Trophoblast cell (in vitro differentiated cells and primary cell): ENCODE data around the gene CHMP2B.

Experiments used
- DNase-seq, 2 donors: peaks; one replicate each; pipeline ENCODE4 v3.0.0-alpha.2; 2016
- H2AFZ ChIP-seq: 2 replicates; pipeline ENCODE4 v1.6.1; 2013; ENCODE audit warnings: low read length, moderate library complexity, mild to moderate bottlenecking; ENCODE audit not compliant: insufficient read depth, poor library complexity
- H2AK5ac ChIP-seq: 2 replicates; pipeline ENCODE4 v1.6.1; 2013; ENCODE audit warnings: mild to moderate bottlenecking, low read length
- H2BK120ac ChIP-seq: 2 replicates; pipeline ENCODE4 v1.6.1; 2013; ENCODE audit warnings: low read length, mild to moderate bottlenecking, moderate library complexity; ENCODE audit not compliant: insufficient read depth, poor library complexity
- H2BK12ac ChIP-seq: 2 replicates; pipeline ENCODE4 v1.6.1; 2013; ENCODE audit warnings: mild to moderate bottlenecking, low read length, moderate library complexity
- H2BK5ac ChIP-seq: 2 replicates; pipeline ENCODE4 v1.6.1; 2013; ENCODE audit warnings: low read length, low read depth, moderate library complexity, mild to moderate bottlenecking; ENCODE audit not compliant: poor library complexity
- H3K14ac ChIP-seq: 2 replicates; pipeline ENCODE4 v1.6.1; 2013; ENCODE audit warnings: mild to moderate bottlenecking, low read length
- H3K18ac ChIP-seq: 2 replicates; pipeline ENCODE4 v1.6.1; 2013; ENCODE audit warnings: mild to moderate bottlenecking, low read length
- H3K23ac ChIP-seq: 2 replicates; pipeline ENCODE4 v1.6.1; 2013; ENCODE audit warnings: low read length
- H3K27ac ChIP-seq: 2 replicates; pipeline ENCODE4 v1.5.1; 2013; ENCODE audit warnings: low read depth, mild to moderate bottlenecking, inconsistent platforms, low read length, moderate library complexity
- H3K27me3 ChIP-seq: 2 replicates; pipeline ENCODE4 v1.6.1; 2013; ENCODE audit warnings: inconsistent platforms, mild to moderate bottlenecking, low read length, moderate library complexity; ENCODE audit not compliant: insufficient read depth
- H3K36me3 ChIP-seq, 2 experiments: 1 replicate in 1 of 2; 2 replicates in 1 of 2; pipeline ENCODE4 v1.6.1; 2013; ENCODE audit warnings: low read length in 2 of 2, mild to moderate bottlenecking in 2 of 2, moderate library complexity in 1 of 2; ENCODE audit not compliant: insufficient read depth in 2 of 2, control insufficient read depth in 1 of 2
- H3K4ac ChIP-seq: 2 replicates; pipeline ENCODE4 v1.6.1; 2013; ENCODE audit warnings: low read depth, mild to moderate bottlenecking, low read length, moderate library complexity
- H3K4me1 ChIP-seq, 2 experiments: 1 replicate in 1 of 2; 2 replicates in 1 of 2; pipeline ENCODE4 v1.6.1; 2013; ENCODE audit warnings: low read length in 2 of 2, mild to moderate bottlenecking in 2 of 2, moderate library complexity in 1 of 2; ENCODE audit not compliant: insufficient read depth in 2 of 2, control insufficient read depth in 1 of 2
- H3K4me2 ChIP-seq: 2 replicates; pipeline ENCODE4 v1.6.1; 2013; ENCODE audit warnings: inconsistent platforms, mild to moderate bottlenecking, low read length, moderate library complexity
- H3K4me3 ChIP-seq: 2 replicates; pipeline ENCODE4 v1.5.1; 2013; ENCODE audit warnings: mild to moderate bottlenecking, low read depth, low read length, inconsistent platforms
- H3K79me1 ChIP-seq: one replicate; pipeline ENCODE4 v1.6.1; 2013; ENCODE audit warnings: low read length
- H3K79me2 ChIP-seq: 2 replicates; pipeline ENCODE4 v1.6.1; 2013; ENCODE audit warnings: low read length, mild to moderate bottlenecking; ENCODE audit not compliant: control insufficient read depth, insufficient read depth, poor library complexity
- H3K9ac ChIP-seq: 2 replicates; pipeline ENCODE4 v1.6.1; 2013; ENCODE audit warnings: mild to moderate bottlenecking, low read length
- H3K9me3 ChIP-seq: 2 replicates; pipeline ENCODE4 v1.6.1; 2013; ENCODE audit warnings: low read depth, mild to moderate bottlenecking, control low read depth, inconsistent platforms, low read length; ENCODE audit not compliant: insufficient read depth
- H4K12ac ChIP-seq: 2 replicates; pipeline ENCODE4 v1.6.1; 2013; ENCODE audit warnings: low read depth, mild to moderate bottlenecking, low read length, moderate library complexity
- H4K8ac ChIP-seq: 2 replicates; pipeline ENCODE4 v1.6.1; 2013; ENCODE audit warnings: low read depth, mild to moderate bottlenecking, low read length, moderate library complexity
- H4K91ac ChIP-seq: one replicate; pipeline ENCODE4 v1.6.1; 2013; ENCODE audit warnings: low read depth, mild to moderate bottlenecking, low read length, moderate library complexity
- WGBS: extraction: QIAGEN DNeasy Blood & Tissue Kit; methylation state at CpG from one replicate; pipeline ENCODE4 v1.1.7; 2013; ENCODE audit warnings: missing lambda C conversion rate; ENCODE audit not compliant: insufficient read length, insufficient coverage; ENCODE audit errors: extremely low coverage; 5-methylcytosine and 5-hydroxymethylcytosine counted together

CHMP2B gene

DNA sequence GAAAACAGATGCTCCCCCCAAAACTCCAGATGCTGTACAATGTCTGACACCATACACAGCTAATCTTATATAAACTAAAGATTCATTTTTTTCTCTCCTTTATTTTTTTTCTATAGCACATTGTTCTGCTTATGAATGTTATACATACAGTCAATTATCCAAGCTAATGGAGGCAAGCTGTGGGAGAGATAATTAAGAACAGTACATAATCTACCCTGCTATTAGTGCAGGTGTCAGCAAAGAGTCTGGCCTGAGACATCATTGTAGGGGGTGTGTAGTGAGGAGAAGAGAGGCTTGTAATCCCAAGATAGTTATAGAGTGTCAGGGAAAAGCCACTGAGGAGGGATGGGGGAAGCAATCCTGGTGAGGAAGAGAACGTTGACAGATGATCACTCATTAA, 25.4 kb upstream of the CHMP2B start:
- Histone ChIP-seq H3K4ac (no peak overlapping the region), H3K18ac (no peak overlapping the region), H3K4me3 (no peak overlapping the region), H2BK12ac (no peak overlapping the region), H2AK5ac (no peak overlapping the region), H3K27ac (no peak overlapping the region), H3K4me1 (no peaks in the 10 kb centered on the region), H3K14ac (no peak overlapping the region), H3K23ac (no peak overlapping the region), H3K79me2 (no peaks in the 10 kb centered on the region), H3K9me3 (no peaks in the 10 kb centered on the region), H3K27me3 (no peaks in the 10 kb centered on the region), H3K4me2 (no peak overlapping the region), H3K79me1 (no peaks in the 10 kb centered on the region), H4K91ac (no peak overlapping the region), H3K36me3 (no peaks in the 10 kb centered on the region), H2AFZ (no peak overlapping the region), H4K8ac (no peak overlapping the region), H2BK120ac (no peak overlapping the region), H3K9ac (no peak overlapping the region), H2BK5ac (no peak overlapping the region), H4K12ac (no peak overlapping the region)
- WGBS, result no CpG with 5 or more reads among the region's 1 CpG
- no peak for DNase-seq

DNA sequence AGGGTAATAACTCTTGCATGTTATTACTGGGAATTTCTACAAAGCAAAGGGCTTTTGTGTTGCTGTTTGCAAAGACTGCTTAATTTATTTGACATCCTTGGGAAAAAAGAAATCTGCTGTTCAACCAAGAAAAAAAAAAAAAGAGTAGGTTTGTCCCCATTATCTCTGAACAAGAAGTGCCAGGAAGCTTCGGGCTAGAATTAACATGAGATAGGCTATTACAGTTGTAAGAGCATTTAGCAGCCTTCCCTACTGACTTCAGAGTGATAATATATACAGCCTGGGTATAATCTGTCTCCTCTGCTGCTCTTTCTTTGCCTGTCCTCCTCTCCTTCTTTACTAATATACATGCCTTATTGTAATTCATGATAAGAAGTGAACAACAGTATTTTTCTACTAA, 23.3 kb upstream of the CHMP2B start:
- Histone ChIP-seq H2BK5ac (no peak overlapping the region), H2AK5ac (no peak overlapping the region), H3K23ac (no peak overlapping the region), H4K91ac (no peak overlapping the region), H3K79me2 (no peaks in the 10 kb centered on the region), H3K4me2 (no peak overlapping the region), H3K4ac (no peak overlapping the region), H2BK120ac (no peak overlapping the region), H3K27me3 (no peaks in the 10 kb centered on the region), H3K79me1 (no peaks in the 10 kb centered on the region), H3K9me3 (no peaks in the 10 kb centered on the region), H3K14ac (no peak overlapping the region), H3K18ac (no peak overlapping the region), H4K8ac (no peak overlapping the region), H4K12ac (no peak overlapping the region), H2AFZ (no peak overlapping the region), H2BK12ac (no peak overlapping the region), H3K4me1 (no peaks in the 10 kb centered on the region), H3K9ac (no peak overlapping the region), H3K4me3 (no peak overlapping the region), H3K36me3 (no peaks in the 10 kb centered on the region), H3K27ac (no peak overlapping the region)
- no peak for DNase-seq
- no CpG with 5 or more reads among the region's 1 CpG for WGBS

DNA sequence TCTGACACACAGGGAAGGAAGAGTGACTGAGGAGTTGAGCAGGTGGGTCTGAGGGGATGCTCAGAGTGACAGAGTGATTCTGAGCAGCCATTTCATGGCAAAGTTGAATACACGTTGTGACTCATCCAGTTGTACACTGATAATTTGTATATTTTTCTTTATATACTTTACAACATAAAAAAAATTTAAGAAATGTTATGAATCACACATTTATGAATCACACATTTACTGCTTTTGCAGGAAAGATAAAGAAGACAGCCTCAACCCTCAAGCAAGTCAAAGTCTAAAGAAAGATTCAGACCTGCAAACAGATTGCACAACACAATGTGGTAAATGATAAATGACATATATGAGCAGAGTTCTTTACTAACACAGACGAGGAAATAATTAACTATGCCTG, 21.0 kb upstream of the CHMP2B start:
- no peak overlapping the region for H4K8ac ChIP-seq
- no peak overlapping the region for H3K14ac ChIP-seq
- H3K36me3 ChIP-seq, result no peaks in the 10 kb centered on the region
- H4K91ac ChIP-seq, result no peak overlapping the region
- H4K12ac ChIP-seq, result no peak overlapping the region
- H3K23ac ChIP-seq, result no peak overlapping the region
- no peak overlapping the region for H3K9ac ChIP-seq
- H3K4me1 ChIP-seq, result no peaks in the 10 kb centered on the region
- H3K4me3 ChIP-seq, result no peak overlapping the region
- H2AFZ ChIP-seq, result no peak overlapping the region
- H3K9me3 ChIP-seq, result no peaks in the 10 kb centered on the region
- H3K18ac ChIP-seq, result no peak overlapping the region
- no peak overlapping the region for H3K27ac ChIP-seq
- H2BK12ac ChIP-seq, result no peak overlapping the region
- H3K4ac ChIP-seq, result no peak overlapping the region
- H3K27me3 ChIP-seq, result no peaks in the 10 kb centered on the region
- H3K4me2 ChIP-seq, result no peak overlapping the region
- no peak overlapping the region for H2BK5ac ChIP-seq
- no peak overlapping the region for H2AK5ac ChIP-seq
- no CpG with 5 or more reads among the region's 2 CpGs for WGBS
- DNase-seq, result peak in 1 of 2 donors; percentile 51
- H2BK120ac ChIP-seq, result no peak overlapping the region
- no peaks in the 10 kb centered on the region for H3K79me1 ChIP-seq
- no peaks in the 10 kb centered on the region for H3K79me2 ChIP-seq

DNA sequence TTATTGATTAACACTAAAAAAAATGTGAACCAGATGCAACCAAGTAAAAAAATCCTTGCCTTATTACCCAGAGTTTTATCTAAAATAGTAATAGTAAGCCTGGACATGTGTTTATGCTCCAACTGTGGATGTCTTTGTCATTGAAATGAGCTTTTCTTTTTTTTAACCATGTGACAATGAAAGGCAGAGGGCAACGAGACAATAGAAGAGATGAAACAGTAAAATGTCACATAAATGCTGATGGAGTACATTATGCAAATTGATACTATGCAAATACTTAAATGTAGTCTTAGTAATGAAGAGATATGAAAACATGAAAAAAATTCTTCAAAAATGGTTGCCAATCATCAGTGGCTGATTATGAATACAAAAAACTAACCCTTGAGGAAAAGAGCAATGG, 20.5 kb upstream of the CHMP2B start:
- Histone ChIP-seq H3K18ac (no peak overlapping the region), H3K4me1 (no peaks in the 10 kb centered on the region), H2AK5ac (no peak overlapping the region), H4K91ac (no peak overlapping the region), H2BK120ac (no peak overlapping the region), H3K79me1 (no peaks in the 10 kb centered on the region), H3K36me3 (no peaks in the 10 kb centered on the region), H3K23ac (no peak overlapping the region), H2BK5ac (no peak overlapping the region), H3K27me3 (no peaks in the 10 kb centered on the region), H3K9me3 (no peaks in the 10 kb centered on the region), H3K4ac (no peak overlapping the region), H3K9ac (no peak overlapping the region), H3K4me3 (no peak overlapping the region), H3K14ac (no peak overlapping the region), H2AFZ (no peak overlapping the region), H3K4me2 (no peak overlapping the region), H2BK12ac (no peak overlapping the region), H3K27ac (no peak overlapping the region), H3K79me2 (no peaks in the 10 kb centered on the region), H4K8ac (no peak overlapping the region), H4K12ac (no peak overlapping the region)
- no peak for DNase-seq
- WGBS, result no CpG with 5 or more reads among the region's 1 CpG
